Pancreas (tissue), 10 donors: Measurements from ENCODE around the gene SULF2. TPM values are rescaled to one million over a fixed set of nuclear protein-coding genes. Genes with fewer than 3 reads are reported as not detected.

Experiments used
- ATAC-seq, 4 donors: fragments of 200-7000 bp; cut with Tn5 transposase; one replicate each; pipeline versions ENCODE4 v1.8.0 to v1.9.1; 2020; ENCODE audit warnings: mild to moderate bottlenecking in 4 of 4, moderate library complexity in 4 of 4
- DNase-seq, 6 donors: peaks; one replicate each; pipeline ENCODE4 v3.0.0-alpha.2; 2020
- FAIRE-seq: peaks from 2 replicates; lab custom pipeline; 2012; peaks lifted over from hg19 to GRCh38; lab: Jason Lieb, UNC
- H3K27ac ChIP-seq, 4 donors: fragments of 200-600 bp; sonication (generic); 1 replicate in 3 of 4; 2 replicates in 1 of 4; pipeline versions ENCODE4 v1.5.0 to v1.8.0; 2020
- H3K27me3 ChIP-seq, 4 donors: fragments of 200-600 bp; one replicate each; pipeline ENCODE4 v1.8.0; 2021
- H3K36me3 ChIP-seq, 3 donors: fragments of 200-600 bp; sonication (generic) in 1 of 3; one replicate each; pipeline versions ENCODE4 v1.5.0 to v1.8.0; 2020 to 2021
- H3K4me1 ChIP-seq, 3 donors: fragments of 200-600 bp; one replicate each; pipeline ENCODE4 v1.8.0; 2021
- H3K4me3 ChIP-seq, 4 donors: fragments of 200-600 bp; sonication (generic) in 2 of 4; one replicate each; pipeline versions ENCODE4 v1.5.0 to v1.8.0; 2020 to 2021
- H3K9me3 ChIP-seq, 4 donors: fragments of 200-600 bp; one replicate each; pipeline ENCODE4 v1.8.0; 2021
- CTCF ChIP-seq, 4 donors: fragments of 200-600 bp; sonication (generic) in 3 of 4; IDR thresholded peaks; one replicate each; pipeline versions ENCODE4 v1.5.0 to v1.8.0; 2021; ENCODE audit warnings: antibody characterized with exemption in 4 of 4
- WGBS, 2 donors: extraction: QIAGEN DNeasy Blood & Tissue Kit; methylation state at CpG; one replicate each; pipeline ENCODE4 v1.1.7; 2013; 5-methylcytosine and 5-hydroxymethylcytosine counted together
- intact Hi-C, 3 donors: fragments of 100-400 bp; cut with DNase I; formaldehyde crosslinking; loops; one replicate each; pipeline versions ENCODE4 v1.11.1 to v1.14.2; 2022
- polyA plus RNA-seq, 2 donors: library from polyadenylated mRNA; stranded (reverse); fragments of 200-250 nt; gene quantifications; one replicate each; pipeline ENCODE4 v1.2.3, GENCODE V29; 2013
- total RNA-seq, 6 donors: library from RNA; stranded (reverse); fragmentation: NEBNext Ultra II Directional in 4 of 6; extraction: Animal tissue kit (Norgen Biotek cat#: 25700) in 4 of 6; gene quantifications; one replicate each; pipeline versions ENCODE4 v1.2.1 to v1.2.4, GENCODE V29; 2021 to 2023
- donor health status: healthy with polysubstance abuse.
- donor health status: DM: no; HTN: no; CAD: no; lungs with moderate emphysema.
- donor health status: DM: no; HTN: no; CAD: no.
- donor health status: control.
- donor health status: control.
- donor health status: Bipolar disorder and iron deficiency.
- donor health status: DM: yes; HTN: yes; CAD: no.
- donor health status: DM: no; HTN: no; CAD: no.
- donor health status: DM: no; HTN: no; CAD: no.
- donor health status: DM: yes; HTN: yes; CAD: no.

Gene SULF2
- total and polyA plus RNA-seq, 8 donors: 4.5 to 41.7 (median 9.2) TPM

- Histone ChIP-seq H3K9me3 (no peaks in the 10 kb centered on the region), H3K4me1 (no peaks in the 10 kb centered on the region), H3K27me3 (peaks cover 0 to 5% (median 0%) of the 10 kb centered on the region in 4 donors), H3K4me3 (no peak overlapping the region), H3K27ac (no peak overlapping the region), H3K36me3 (no peaks in the 10 kb centered on the region)
- ATAC-seq (peak in 1 of 4 donors; percentile 54), FAIRE-seq (no peak), DNase-seq (peak in 1 of 6 donors; percentile 21)
- no peak for TF ChIP-seq CTCF (IDR thresholded peaks at IDR 0.05)
- WGBS, 2 donors: 28 to 31% methylated on average over 13 of the region's 13 CpGs
- intact Hi-C loops: no loop called here
Observed at GRCh38 chr20:47762699-47763268, 22.5 kb downstream of the SULF2 start.

- FAIRE-seq (no peak), ATAC-seq (no peak), DNase-seq (no peak)
- H3K36me3 ChIP-seq: no peaks in the 10 kb centered on the region
- TF ChIP-seq CTCF (IDR thresholded peaks at IDR 0.05): no peak
- no peaks in the 10 kb centered on the region for H3K9me3 ChIP-seq
- peaks cover 0 to 5% (median 0%) of the 10 kb centered on the region in 4 donors for H3K27me3 ChIP-seq
- H3K4me3 ChIP-seq: no peak overlapping the region
- no peak overlapping the region for H3K27ac ChIP-seq
- WGBS, 2 donors: 33 to 43% methylated on average over 11 of the region's 11 CpGs
- no peaks in the 10 kb centered on the region for H3K4me1 ChIP-seq
- intact Hi-C loops: no loop called here
Observed at GRCh38 chr20:47761482-47762047, 23.7 kb downstream of the SULF2 start.

GRCh38 chr20:47760686-47761481, 24.4 kb downstream of the SULF2 start:
- no peak overlapping the region for H3K27ac ChIP-seq
- ATAC-seq: no peak
- H3K9me3 ChIP-seq: no peaks in the 10 kb centered on the region
- no peaks in the 10 kb centered on the region for H3K4me1 ChIP-seq
- no peak for DNase-seq
- H3K27me3 ChIP-seq: peaks cover 0 to 5% (median 0%) of the 10 kb centered on the region in 4 donors
- no peaks in the 10 kb centered on the region for H3K36me3 ChIP-seq
- intact Hi-C loops: no loop called here
- no peak for FAIRE-seq
- 43 to 60% methylated on average over 14 of the region's 14 CpGs for WGBS, 2 donors
- H3K4me3 ChIP-seq: no peak overlapping the region
- no peak for TF ChIP-seq CTCF (IDR thresholded peaks at IDR 0.05)

- WGBS, 2 donors: 47 to 50% methylated on average over 21 of the region's 21 CpGs
- H3K36me3 ChIP-seq: no peaks in the 10 kb centered on the region
- no peaks in the 10 kb centered on the region for H3K4me1 ChIP-seq
- no peak for TF ChIP-seq CTCF (IDR thresholded peaks at IDR 0.05)
- ATAC-seq (no peak), FAIRE-seq (no peak), DNase-seq (no peak)
- intact Hi-C loops: no loop called here
- no peaks in the 10 kb centered on the region for H3K9me3 ChIP-seq
- peaks cover 0 to 5% (median 0%) of the 10 kb centered on the region in 4 donors for H3K27me3 ChIP-seq
- no peak overlapping the region for H3K4me3 ChIP-seq
- no peak overlapping the region for H3K27ac ChIP-seq
Observed at GRCh38 chr20:47758517-47759450, 26.5 kb downstream of the SULF2 start.
